ENCODE data around the gene ZBTB2. TPM values are rescaled to one million over a fixed set of nuclear protein-coding genes. Genes with fewer than 3 reads are reported as not detected.

The ZBTB2 gene
- polyA plus RNA-seq, 1 of the 3 experiments (the other 2 are of a cell fraction) = 6.7 TPM

DNA sequence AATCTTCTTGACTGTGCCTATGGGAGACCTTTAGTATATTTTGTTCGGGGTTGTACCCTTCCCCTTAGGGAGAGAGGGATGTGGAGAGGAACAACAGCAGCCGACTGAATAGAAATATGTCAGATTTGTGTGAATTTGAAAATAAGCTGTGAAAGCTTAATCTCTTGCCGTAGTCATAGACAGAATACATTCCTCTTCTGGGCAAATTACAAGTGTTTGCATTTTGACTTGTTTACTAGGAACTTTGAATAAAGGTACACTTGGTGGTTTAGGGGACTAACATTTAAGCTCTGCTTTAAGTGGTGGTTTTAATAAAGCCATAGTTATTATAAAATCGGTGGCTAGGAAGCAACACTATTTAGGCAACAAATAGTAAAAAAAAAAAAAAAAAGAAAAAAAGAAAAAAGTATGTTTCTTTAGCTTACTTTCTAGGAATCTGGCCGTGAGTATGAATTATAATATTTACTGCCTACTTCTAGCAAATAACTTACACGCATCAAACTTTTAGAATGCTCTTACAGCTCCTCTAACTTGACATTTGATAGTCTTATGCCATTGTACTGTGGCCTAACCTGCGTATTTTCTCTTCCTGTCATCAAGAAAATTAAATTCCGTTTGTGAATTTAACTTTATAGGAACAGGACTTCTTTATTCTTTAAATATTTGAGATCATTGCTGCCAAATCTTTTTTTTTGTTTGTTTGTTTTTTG is 65.1 kb downstream of the ZBTB2 start:
- peak overlapping the region; percentile 63; the same call in 1 of the 2 replicates for H2AFZ ChIP-seq (ENCODE audit: low read depth)
- peaks cover 64% of the 10 kb centered on the region; the same call in 1 of the 2 replicates for H3K79me2 ChIP-seq (ENCODE audit: insufficient read depth)
- H3K4me1 ChIP-seq (ENCODE audit: control insufficient read depth in 1 of 2, insufficient read depth in 2 of 2, low read depth in 1 of 2, low read length in 1 of 2) = peaks cover 7 to 21% of the 10 kb centered on the region in 2 experiments; a peak in 3 of 4 replicates
- H3K4me3 ChIP-seq (ENCODE audit: low read depth in 2 of 2, low read length in 1 of 2) = peak overlapping the region; percentile 54 to 70
- H3K9ac ChIP-seq = peak overlapping the region; percentile 70
- ChIA-PET CTCF (interaction anchor here (0.8 to 16.6 kb wide), 7 partner anchors 8 to 508 kb away, joined by 5 to 421 read pairs (median 59); partner anchors contain the start of genes AKAP12 and MTHFD1L), POLR2A (interaction anchor here (0.6 to 1.2 kb wide), 2 partner anchors 85 to 320 kb away, joined by 3 to 4 read pairs; no protein-coding TSS in a partner anchor)
- peak overlapping the region; percentile 84 for H3K4me2 ChIP-seq
- WGBS (ENCODE audit: low lambda C conversion rate) = 69% methylated on average over 8 of the region's 8 CpGs
- peaks cover 3% of the 10 kb centered on the region for H3F3A ChIP-seq (replicated peaks; ENCODE audit: insufficient read depth)
- H4K20me1 ChIP-seq (ENCODE audit: insufficient read depth) = no peaks in the 10 kb centered on the region
- TF ChIP-seq TEAD4 (IDR thresholded peaks at IDR 0.05; ENCODE audit: borderline replicate concordance, insufficient read depth) (no peak), EZH2phosphoT487 (IDR thresholded peaks at IDR 0.05; ENCODE audit: borderline replicate concordance, low read depth) (no peak), YY1 (IDR thresholded peaks at IDR 0.05; ENCODE audit: low read depth) (no peak), GATA2 (CRISPR knock-in tag; IDR thresholded peaks at IDR 0.05) (no peak)
- no peaks in the 10 kb centered on the region for H3K27me3 ChIP-seq (ENCODE audit: insufficient read depth)
- H3K27ac ChIP-seq (ENCODE audit: low read depth in 2 of 2, low read length in 1 of 2) = peak overlapping the region; percentile 4 to 46; a peak in 2 of 4 replicates
- no peaks in the 10 kb centered on the region for H3K9me3 ChIP-seq
- DNase-seq = no peak
- H3K9me2 ChIP-seq = no peaks in the 10 kb centered on the region
- H3K36me3 ChIP-seq (replicated peaks in 1 of 2; ENCODE audit: control insufficient read depth in 1 of 2, insufficient read depth in 2 of 2, low read length in 1 of 2) = peaks cover 0 to 6% of the 10 kb centered on the region in 2 experiments

DNA sequence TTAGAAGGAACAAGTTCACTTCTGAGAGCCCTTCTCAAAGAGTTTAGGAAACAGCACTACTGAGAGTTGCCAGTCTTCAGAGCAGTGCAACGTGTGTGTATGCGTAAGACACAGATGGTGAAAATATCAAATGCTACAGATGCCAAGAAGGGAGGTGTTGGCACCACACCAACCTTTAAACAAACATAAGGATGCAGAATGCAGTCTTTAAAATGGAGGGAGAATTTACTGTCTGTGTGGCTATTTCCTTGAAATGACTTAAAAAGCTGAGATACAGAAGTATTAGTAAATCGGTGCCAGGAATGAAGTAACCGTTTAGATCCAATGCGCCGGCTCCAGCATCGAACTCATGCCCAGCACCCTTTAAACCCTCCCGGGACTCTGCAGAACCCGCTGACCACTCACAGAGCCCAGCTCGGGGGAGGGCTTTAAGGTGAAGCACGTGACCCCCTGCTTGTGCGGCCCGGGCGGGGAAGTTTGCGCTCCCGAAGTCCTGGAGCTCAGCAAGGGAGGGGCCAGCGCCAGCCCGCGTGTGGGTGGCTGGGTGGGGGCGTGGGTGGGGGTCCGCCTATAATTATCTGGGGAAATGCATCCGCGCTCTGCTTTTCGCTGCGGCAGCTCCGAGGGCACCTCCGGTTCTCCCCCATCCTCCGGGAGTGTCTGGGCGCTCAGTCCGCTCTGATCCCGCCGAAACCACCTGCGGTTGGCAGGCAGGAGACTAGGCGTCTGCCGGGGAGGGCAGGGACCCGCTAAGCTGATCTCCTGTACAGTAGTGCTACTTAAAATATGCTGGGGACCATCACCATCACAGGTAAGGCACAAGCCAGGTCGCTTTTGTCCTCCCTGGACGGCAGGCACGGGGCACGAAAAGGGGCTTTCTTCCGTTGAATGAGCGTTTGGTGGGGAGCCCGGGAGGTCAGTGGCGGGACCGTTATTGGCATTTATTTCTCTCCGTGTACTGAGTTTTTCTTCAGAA is 66.0 kb downstream of the ZBTB2 start:
- peaks cover 66% of the 10 kb centered on the region; the same call in 1 of the 2 replicates for H3K79me2 ChIP-seq (ENCODE audit: insufficient read depth)
- H3K4me2 ChIP-seq = peak overlapping the region; percentile 84
- peaks cover 3% of the 10 kb centered on the region for H3F3A ChIP-seq (replicated peaks; ENCODE audit: insufficient read depth)
- H3K9me2 ChIP-seq = no peaks in the 10 kb centered on the region
- H3K27me3 ChIP-seq (ENCODE audit: insufficient read depth) = no peaks in the 10 kb centered on the region
- H3K4me1 ChIP-seq (ENCODE audit: control insufficient read depth in 1 of 2, insufficient read depth in 2 of 2, low read depth in 1 of 2, low read length in 1 of 2) = peaks cover 7 to 18% of the 10 kb centered on the region in 2 experiments; a peak in 3 of 4 replicates
- H3K27ac ChIP-seq (ENCODE audit: low read depth in 2 of 2, low read length in 1 of 2) = peak overlapping the region; percentile 24 to 76
- POLR2A ChIA-PET = interaction anchor here (1.2 kb wide), 1 partner anchor 84 kb away, joined by 4 read pairs; no protein-coding TSS in a partner anchor
- WGBS (ENCODE audit: low lambda C conversion rate) = 8% methylated on average over 17 of the region's 46 CpGs
- TF ChIP-seq, protein P1, sequence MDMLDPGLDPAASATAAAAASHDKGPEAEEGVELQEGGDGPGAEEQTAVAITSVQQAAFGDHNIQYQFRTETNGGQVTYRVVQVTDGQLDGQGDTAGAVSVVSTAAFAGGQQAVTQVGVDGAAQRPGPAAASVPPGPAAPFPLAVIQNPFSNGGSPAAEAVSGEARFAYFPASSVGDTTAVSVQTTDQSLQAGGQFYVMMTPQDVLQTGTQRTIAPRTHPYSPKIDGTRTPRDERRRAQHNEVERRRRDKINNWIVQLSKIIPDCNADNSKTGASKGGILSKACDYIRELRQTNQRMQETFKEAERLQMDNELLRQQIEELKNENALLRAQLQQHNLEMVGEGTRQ (IDR thresholded peaks at IDR 0.05; ENCODE audit: borderline replicate concordance, low read depth, low read length) = peak; percentile 57; the same call in 1 of the 2 replicates
- TF ChIP-seq, protein P2, sequence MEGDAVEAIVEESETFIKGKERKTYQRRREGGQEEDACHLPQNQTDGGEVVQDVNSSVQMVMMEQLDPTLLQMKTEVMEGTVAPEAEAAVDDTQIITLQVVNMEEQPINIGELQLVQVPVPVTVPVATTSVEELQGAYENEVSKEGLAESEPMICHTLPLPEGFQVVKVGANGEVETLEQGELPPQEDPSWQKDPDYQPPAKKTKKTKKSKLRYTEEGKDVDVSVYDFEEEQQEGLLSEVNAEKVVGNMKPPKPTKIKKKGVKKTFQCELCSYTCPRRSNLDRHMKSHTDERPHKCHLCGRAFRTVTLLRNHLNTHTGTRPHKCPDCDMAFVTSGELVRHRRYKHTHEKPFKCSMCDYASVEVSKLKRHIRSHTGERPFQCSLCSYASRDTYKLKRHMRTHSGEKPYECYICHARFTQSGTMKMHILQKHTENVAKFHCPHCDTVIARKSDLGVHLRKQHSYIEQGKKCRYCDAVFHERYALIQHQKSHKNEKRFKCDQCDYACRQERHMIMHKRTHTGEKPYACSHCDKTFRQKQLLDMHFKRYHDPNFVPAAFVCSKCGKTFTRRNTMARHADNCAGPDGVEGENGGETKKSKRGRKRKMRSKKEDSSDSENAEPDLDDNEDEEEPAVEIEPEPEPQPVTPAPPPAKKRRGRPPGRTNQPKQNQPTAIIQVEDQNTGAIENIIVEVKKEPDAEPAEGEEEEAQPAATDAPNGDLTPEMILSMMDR (IDR thresholded peaks at IDR 0.05) = no peak
- TF ChIP-seq, protein P3, sequence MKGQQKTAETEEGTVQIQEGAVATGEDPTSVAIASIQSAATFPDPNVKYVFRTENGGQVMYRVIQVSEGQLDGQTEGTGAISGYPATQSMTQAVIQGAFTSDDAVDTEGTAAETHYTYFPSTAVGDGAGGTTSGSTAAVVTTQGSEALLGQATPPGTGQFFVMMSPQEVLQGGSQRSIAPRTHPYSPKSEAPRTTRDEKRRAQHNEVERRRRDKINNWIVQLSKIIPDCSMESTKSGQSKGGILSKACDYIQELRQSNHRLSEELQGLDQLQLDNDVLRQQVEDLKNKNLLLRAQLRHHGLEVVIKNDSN (IDR thresholded peaks at IDR 0.05; ENCODE audit: borderline replicate concordance, low read depth) = peak; percentile 88
- TF ChIP-seq TEAD4 (IDR thresholded peaks at IDR 0.05; ENCODE audit: borderline replicate concordance, insufficient read depth) = no peak
- TF ChIP-seq, protein P4, sequence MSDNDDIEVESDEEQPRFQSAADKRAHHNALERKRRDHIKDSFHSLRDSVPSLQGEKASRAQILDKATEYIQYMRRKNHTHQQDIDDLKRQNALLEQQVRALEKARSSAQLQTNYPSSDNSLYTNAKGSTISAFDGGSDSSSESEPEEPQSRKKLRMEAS (IDR thresholded peaks at IDR 0.05; ENCODE audit: low read depth) = peak; percentile 53; the same call in 1 of the 2 replicates
- peak overlapping the region; percentile 70 for H3K9ac ChIP-seq
- peaks cover 0 to 6% of the 10 kb centered on the region in 2 experiments for H3K36me3 ChIP-seq (replicated peaks in 1 of 2; ENCODE audit: control insufficient read depth in 1 of 2, insufficient read depth in 2 of 2, low read length in 1 of 2)
- CTCF ChIA-PET = interaction anchor here (0.7 to 16.6 kb wide), 45 partner anchors 9 to 510 kb away, joined by 3 to 421 read pairs (median 7); partner anchors contain the start of gene AKAP12
- H4K20me1 ChIP-seq (ENCODE audit: insufficient read depth) = no peaks in the 10 kb centered on the region
- DNase-seq = peak; percentile 80
- no peaks in the 10 kb centered on the region for H3K9me3 ChIP-seq
- peak overlapping the region; percentile 54 to 70 for H3K4me3 ChIP-seq (ENCODE audit: low read depth in 2 of 2, low read length in 1 of 2)
- peak overlapping the region; percentile 70; the same call in 1 of the 2 replicates for H2AFZ ChIP-seq (ENCODE audit: low read depth)

Measured in SK-N-SH (cell line).